NCI-H446 (cell line): ENCODE results near the gene CD300A.
"Not testable (repeated sequence)": the region's sequence is repeated elsewhere in the genome, so short reads cannot be mapped to it uniquely, and the experiment has no call there.

Experiments used
- DNase-seq, 2 experiments: peaks; one replicate each; lab custom pipeline; 2025; lab: John Stamatoyannopoulos, UW

The CD300A gene

DNA sequence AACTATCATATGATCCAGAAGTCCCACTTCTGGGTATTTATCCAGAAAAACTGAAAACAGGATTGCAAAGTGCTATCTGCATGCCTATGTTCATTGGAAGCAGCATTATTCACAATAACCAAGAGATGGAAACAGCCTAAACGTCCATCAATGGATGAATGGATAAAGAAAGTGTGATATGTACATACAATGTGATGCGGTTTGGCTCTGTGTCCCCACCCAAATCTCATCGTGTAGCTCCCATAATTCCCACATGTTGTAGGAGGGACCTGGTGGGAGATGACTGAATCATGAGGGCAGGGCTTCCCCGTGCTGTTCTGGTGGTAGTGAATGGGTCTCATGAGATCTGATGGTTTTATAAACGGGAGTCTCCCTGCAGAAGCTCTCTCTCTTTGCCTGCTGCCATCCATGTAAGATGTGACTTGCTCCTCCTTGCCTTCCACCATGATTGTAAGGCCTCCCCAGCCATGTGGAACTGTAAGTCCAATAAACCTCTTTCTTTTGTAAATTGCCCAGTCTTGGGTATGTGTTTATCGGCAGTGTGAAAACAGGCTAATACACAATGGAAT lies 52.1 kb downstream of the CD300A start:
- DNase-seq = not testable (repeated sequence)

DNA sequence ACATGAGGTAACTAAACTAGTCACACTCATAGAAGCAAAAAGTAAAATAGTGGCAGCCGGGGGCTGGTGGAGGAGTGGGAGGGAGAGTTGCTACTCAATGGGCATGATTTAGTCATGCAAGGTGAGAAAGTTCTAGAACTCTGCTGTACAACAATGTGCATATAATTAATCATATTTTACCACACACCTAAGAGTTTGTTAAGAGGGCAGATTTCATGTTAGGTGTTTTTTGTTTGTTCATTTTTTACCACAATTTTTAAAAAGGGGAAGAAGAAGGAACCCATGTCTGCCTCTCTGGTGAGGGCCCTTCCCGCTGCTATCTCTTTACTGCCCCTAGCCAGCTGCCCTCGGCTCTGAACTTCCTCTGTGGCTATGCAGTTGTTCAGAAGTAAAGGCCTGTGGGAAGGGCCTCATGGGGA lies 53.6 kb downstream of the CD300A start:
- DNase-seq = no peak

GRCh38 chr17:74520790-74521480 lies 54.5 kb downstream of the CD300A start:
- DNase-seq = peak in 1 of 2 experiments; percentile 6

GRCh38 chr17:74521701-74522201 lies 55.3 kb downstream of the CD300A start:
- DNase-seq = no peak

DNA sequence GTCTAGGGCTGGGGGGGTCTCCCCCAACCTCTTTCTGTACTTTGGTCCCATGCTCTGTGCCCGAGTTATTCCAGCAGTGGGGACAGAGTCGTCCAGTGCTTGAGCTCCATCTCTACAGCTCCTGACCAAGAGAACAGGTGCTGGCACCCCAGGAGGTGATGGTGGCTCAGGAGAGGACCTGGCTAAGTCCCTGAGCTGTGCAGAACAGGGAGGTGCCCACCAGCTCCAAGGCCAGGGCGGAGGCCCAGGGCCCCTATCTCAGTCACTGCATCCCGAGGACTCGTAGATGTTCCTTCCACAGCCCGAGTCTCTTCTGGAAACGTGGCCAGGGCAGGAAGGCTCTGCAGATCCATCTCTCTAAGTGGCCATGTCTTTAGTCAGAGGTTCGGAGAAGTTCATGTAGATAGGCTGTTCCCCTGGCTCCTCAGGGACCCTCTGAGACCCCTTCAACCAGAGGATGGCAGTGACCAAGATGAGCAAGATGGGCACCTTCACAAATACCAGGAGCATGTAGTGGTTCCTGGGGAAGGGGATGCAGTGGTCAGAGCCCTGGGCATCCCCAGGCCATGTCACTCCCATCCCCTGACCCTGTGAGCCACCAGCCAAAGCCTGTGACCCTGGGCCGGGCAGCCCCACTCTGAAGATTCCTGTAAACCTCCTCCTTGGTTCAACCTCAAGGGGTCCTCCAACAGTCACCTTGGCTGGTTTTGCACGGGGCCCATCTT lies 56.1 kb downstream of the CD300A start:
- no peak for DNase-seq

GRCh38 chr17:74523308-74523707 lies 56.9 kb downstream of the CD300A start:
- DNase-seq = no peak

GRCh38 chr17:74524653-74525464 lies 58.4 kb downstream of the CD300A start:
- no peak for DNase-seq

GRCh38 chr17:74525465-74525725 lies 59.0 kb downstream of the CD300A start:
- no peak for DNase-seq

DNA sequence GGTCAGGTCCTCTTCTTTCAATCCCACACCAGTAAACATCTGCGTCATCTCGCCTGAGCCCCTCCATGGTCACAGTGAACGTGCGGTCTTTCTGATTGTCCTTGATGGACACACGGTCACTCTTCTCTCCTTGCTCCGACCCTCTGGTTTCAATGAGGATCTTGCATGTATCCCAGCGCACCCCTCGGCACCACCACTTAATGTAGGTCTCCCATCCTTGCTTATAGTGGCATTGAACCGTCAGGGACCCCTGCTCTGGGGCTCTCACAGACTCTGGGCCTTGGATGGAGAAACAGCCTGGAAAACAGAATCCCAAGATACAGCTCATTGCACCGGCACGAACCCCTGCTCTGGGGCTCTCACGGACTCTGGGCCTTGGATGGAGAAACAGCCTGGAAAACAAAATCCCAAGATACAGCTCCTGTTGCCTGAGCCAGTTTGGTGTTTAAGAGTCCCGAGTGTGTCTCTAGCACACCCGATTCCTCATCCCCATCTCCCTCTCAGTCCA lies 59.4 kb downstream of the CD300A start:
- DNase-seq = no peak

- no peak for DNase-seq
Observed at GRCh38 chr17:74526681-74527080, 60.2 kb downstream of the CD300A start.

DNA sequence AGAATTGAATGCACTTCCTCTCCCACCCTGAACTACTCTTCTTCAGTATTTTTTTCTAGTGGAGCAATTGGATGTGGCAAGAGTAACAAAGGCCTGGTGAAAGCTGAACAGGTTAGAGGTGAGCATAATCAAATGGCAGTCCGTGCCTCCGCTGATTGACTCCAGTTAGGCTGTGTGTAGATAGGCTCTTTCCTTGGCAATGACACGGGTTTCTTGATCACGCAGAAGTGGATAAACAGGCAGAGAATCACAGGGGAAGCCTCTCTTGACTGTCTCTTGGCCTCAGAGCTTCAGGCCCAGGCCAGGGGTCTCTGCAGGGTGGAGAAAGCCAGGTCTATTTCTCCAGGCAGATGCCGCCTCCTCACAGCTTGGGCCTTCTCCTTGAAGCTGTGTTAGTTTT lies 60.6 kb downstream of the CD300A start:
- DNase-seq = no peak

- no peak for DNase-seq
Observed at GRCh38 chr17:74527756-74528155, 61.3 kb downstream of the CD300A start.

GRCh38 chr17:74528491-74529199 lies 62.2 kb downstream of the CD300A start:
- no peak for DNase-seq

DNA sequence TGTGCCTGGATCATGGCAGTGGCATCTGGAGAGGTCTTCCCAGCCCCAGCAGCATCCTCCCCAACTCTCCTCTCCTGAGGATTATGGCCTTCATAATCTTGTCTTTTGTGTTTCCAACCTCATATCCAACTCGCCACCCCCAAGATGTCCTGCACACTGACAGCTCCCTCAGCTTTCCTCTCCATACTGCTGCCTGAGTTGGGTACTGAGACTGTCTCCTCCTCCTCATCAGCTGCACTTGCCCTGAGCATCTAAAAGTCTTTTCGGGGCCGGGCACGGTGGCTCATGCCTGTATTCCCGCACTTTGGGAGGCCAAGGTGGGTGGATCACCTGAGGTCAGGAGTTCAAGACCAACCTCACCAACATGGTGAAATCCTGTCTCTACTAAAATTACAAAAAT lies 62.8 kb downstream of the CD300A start:
- DNase-seq = no peak

DNA sequence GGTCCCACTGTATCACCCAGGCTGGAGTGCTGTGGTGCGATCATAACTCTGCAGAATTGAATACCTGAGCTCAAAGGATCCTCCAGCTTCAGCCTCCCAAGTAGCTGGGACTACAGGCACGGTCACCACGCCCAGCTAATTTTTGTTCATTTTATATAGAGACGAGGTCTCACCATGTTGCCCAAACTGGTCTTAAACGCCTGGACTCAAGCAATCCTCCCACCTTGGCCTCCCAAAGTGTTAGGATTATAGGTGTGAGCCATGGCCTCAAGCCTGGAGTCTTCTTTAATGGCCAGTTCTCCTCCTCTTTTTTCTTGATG lies 64.4 kb downstream of the CD300A start:
- DNase-seq = no peak

DNA sequence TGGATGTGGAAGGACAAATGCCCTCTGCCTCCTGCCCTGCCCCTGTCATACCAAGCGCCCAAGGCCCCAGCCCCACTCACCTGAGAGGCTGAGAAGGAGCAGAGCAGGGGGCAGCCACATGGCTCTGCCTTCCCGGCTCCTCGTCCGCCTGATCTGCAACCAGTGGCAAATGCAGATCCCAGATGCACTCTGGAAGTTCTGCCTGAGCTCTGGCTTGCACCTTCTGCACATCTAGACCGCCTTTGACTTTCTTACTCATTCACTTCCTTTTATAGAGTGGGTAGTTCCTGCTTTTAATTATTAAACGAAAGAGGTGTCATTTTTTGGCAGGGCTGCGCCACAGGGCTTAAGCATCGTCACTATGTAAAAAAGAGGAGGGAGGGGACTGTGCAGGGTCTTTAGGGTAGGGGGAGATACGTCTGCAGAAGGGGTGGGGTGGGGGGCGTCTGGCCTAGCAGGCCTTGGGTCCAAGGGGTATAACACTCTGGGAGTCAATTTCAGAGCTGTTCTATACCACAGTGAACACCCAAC lies 64.9 kb downstream of the CD300A start, which contains the start of gene CD300LB:
CD300LB (minus strand) TSS at position 245 of the 531 bp plus-strand sequence; CDS start at position 120, 125 bp downstream.
- DNase-seq = no peak

DNA sequence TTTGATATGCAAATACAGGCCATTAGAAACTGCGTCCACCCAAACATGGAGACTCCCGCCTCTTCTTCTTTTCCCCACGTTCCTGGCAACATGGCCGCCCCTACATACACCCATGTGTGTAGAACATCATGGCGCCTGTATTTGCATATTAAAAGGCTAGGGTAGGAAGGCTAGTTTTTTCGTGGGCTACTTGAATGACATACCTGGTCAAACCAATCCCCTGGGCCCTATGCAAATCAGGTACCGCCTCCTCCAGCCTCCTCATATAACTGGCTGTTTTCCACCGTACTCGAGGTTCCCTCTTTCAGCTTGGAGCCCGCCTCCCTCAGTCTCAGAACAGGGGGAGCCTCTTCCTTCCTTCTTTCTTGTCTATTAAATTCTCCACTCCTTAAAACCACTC lies 65.7 kb downstream of the CD300A start:
- DNase-seq = peak; percentile 19 to 74
